ENCODE results near the gene RNU5D-1. TPM values are rescaled to one million over a fixed set of nuclear protein-coding genes. Genes with fewer than 3 reads are reported as not detected.
A peak's percentile ranks its signal among the peaks of the same experiment; 100 is the strongest.

Gene RNU5D-1
- total and polyA plus RNA-seq, 10 of the 15 experiments (the other 5 are each of a cell fraction or from before 2014, with no cell fraction given), result not detected

GRCh38 chr1:44694863-44695478 lies 36.0 kb downstream of the RNU5D-1 start (continued):
- no peak for TF ChIP-seq WRNIP1 (IDR thresholded peaks at IDR 0.05; ENCODE audit: borderline replicate concordance, low read depth, low read length)
- no peak for TF ChIP-seq RCOR1 (conservative IDR thresholded peaks at IDR 0.05; ENCODE audit: low read depth, low read length)
- no peak for TF ChIP-seq E4F1 (IDR thresholded peaks at IDR 0.05; ENCODE audit: borderline replicate concordance, partially characterized antibody)
- peak in 1 of 2 experiments; percentile 42; a peak in 1 of 4 replicates for TF ChIP-seq ETV6 (conservative IDR thresholded peaks at IDR 0.05 in 1 of 2, IDR thresholded peaks at IDR 0.05 in 1 of 2; ENCODE audit: borderline replicate concordance in 1 of 2, low read depth in 1 of 2)
- no peak for TF ChIP-seq NFYA (IDR thresholded peaks at IDR 0.05; ENCODE audit: borderline replicate concordance, low read depth, low read length)
- TF ChIP-seq MTA3 (IDR thresholded peaks at IDR 0.05; ENCODE audit: borderline replicate concordance, low read length), result no peak; the same call in 1 of the 2 replicates
- no peak for TF ChIP-seq NBN (IDR thresholded peaks at IDR 0.05)
- no peak for TF ChIP-seq POLR2A (IDR thresholded peaks at IDR 0.05; ENCODE audit: low read depth, low read length)
- TF ChIP-seq STAT1 (conservative IDR thresholded peaks at IDR 0.05), result no peak
- TF ChIP-seq SP1 (IDR thresholded peaks at IDR 0.05; ENCODE audit: low read depth, low read length), result no peak
- TF ChIP-seq, protein P1, sequence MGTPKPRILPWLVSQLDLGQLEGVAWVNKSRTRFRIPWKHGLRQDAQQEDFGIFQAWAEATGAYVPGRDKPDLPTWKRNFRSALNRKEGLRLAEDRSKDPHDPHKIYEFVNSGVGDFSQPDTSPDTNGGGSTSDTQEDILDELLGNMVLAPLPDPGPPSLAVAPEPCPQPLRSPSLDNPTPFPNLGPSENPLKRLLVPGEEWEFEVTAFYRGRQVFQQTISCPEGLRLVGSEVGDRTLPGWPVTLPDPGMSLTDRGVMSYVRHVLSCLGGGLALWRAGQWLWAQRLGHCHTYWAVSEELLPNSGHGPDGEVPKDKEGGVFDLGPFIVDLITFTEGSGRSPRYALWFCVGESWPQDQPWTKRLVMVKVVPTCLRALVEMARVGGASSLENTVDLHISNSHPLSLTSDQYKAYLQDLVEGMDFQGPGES (IDR thresholded peaks at IDR 0.05), result no peak
- no peak for TF ChIP-seq KLF5 (IDR thresholded peaks at IDR 0.05; ENCODE audit: partially characterized antibody)
- TF ChIP-seq, protein P2, sequence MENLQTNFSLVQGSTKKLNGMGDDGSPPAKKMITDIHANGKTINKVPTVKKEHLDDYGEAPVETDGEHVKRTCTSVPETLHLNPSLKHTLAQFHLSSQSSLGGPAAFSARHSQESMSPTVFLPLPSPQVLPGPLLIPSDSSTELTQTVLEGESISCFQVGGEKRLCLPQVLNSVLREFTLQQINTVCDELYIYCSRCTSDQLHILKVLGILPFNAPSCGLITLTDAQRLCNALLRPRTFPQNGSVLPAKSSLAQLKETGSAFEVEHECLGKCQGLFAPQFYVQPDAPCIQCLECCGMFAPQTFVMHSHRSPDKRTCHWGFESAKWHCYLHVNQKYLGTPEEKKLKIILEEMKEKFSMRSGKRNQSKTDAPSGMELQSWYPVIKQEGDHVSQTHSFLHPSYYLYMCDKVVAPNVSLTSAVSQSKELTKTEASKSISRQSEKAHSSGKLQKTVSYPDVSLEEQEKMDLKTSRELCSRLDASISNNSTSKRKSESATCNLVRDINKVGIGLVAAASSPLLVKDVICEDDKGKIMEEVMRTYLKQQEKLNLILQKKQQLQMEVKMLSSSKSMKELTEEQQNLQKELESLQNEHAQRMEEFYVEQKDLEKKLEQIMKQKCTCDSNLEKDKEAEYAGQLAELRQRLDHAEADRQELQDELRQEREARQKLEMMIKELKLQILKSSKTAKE (IDR thresholded peaks at IDR 0.05; ENCODE audit: low read depth, poor library complexity, severe bottlenecking), result no peak
- TF ChIP-seq IRF5 (IDR thresholded peaks at IDR 0.05; ENCODE audit: borderline replicate concordance), result no peak
- no peak for TF ChIP-seq BRCA1 (IDR thresholded peaks at IDR 0.05; ENCODE audit: low read depth, low read length)
- TF ChIP-seq CTCF (IDR thresholded peaks at IDR 0.05 in 2 of 3, conservative IDR thresholded peaks at IDR 0.05 in 1 of 3; ENCODE audit: control insufficient read depth in 2 of 3, extremely low read depth in 1 of 3, insufficient read depth in 1 of 3, low read depth in 3 of 3, low read length in 3 of 3), result no peak
- TF ChIP-seq RELB (IDR thresholded peaks at IDR 0.05; ENCODE audit: low read depth), result no peak
- no peak for TF ChIP-seq RELA (IDR thresholded peaks at IDR 0.05; ENCODE audit: borderline replicate concordance, partially characterized antibody)
- no peak for TF ChIP-seq ATF7 (IDR thresholded peaks at IDR 0.05; ENCODE audit: low read depth)
